MM.1S (cell line): ENCODE measurements around the gene PRKG1.

Experiments
- EZH2 ChIP-seq: fragments of 300-600 bp; sonication (generic); optimal IDR thresholded peaks from 2 replicates; pipeline ENCODE3; 2017; ENCODE audit warnings: low read depth, mild to moderate bottlenecking, antibody characterized with exemption, low read length, mixed read lengths
- EZH2phosphoT487 ChIP-seq: fragments of 300-600 bp; sonication (generic); IDR thresholded peaks from 2 replicates; pipeline ENCODE4 v1.6.1; 2018; ENCODE audit warnings: antibody characterized with exemption, low read length
- TF ChIP-seq, protein P1 (sequence below): fragments of 300-600 bp; sonication (generic); IDR thresholded peaks from 2 replicates; pipeline ENCODE4 v1.5.1; 2016; ENCODE audit warnings: antibody characterized with exemption, low read length, mixed read lengths

- TF ChIP-seq, protein P1, sequence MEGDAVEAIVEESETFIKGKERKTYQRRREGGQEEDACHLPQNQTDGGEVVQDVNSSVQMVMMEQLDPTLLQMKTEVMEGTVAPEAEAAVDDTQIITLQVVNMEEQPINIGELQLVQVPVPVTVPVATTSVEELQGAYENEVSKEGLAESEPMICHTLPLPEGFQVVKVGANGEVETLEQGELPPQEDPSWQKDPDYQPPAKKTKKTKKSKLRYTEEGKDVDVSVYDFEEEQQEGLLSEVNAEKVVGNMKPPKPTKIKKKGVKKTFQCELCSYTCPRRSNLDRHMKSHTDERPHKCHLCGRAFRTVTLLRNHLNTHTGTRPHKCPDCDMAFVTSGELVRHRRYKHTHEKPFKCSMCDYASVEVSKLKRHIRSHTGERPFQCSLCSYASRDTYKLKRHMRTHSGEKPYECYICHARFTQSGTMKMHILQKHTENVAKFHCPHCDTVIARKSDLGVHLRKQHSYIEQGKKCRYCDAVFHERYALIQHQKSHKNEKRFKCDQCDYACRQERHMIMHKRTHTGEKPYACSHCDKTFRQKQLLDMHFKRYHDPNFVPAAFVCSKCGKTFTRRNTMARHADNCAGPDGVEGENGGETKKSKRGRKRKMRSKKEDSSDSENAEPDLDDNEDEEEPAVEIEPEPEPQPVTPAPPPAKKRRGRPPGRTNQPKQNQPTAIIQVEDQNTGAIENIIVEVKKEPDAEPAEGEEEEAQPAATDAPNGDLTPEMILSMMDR = no peak
- TF ChIP-seq EZH2 (no peak), EZH2phosphoT487 (no peak)
These were observed 530.3 kb downstream of the PRKG1 start for GRCh38 chr10:51604579-51604978.
